Measurements from ENCODE around the gene RPS23. TPM values are rescaled to one million over a fixed set of nuclear protein-coding genes. Genes with fewer than 3 reads are reported as not detected.
A peak's percentile ranks its signal among the peaks of the same experiment; 100 is the strongest.

RPS23 gene
- total RNA-seq, 4 donors from 2014 or later = 1,596 to 2,915 (median 2,211) TPM

GRCh38 chr5:82283893-82284292, 5.7 kb upstream of the RPS23 start:
- no peak for DNase-seq
- intact Hi-C loops (cut with DNase I) = no loop called here
- H3K4me1 ChIP-seq = peaks cover 6 to 14% of the 10 kb centered on the region in 2 donors
- H3K4me3 ChIP-seq (replicated peaks in 1 of 3) = no peak overlapping the region
- no peak overlapping the region for H3K27ac ChIP-seq
- 95 to 96% methylated on average over 2 of the region's 2 CpGs for WGBS, 2 donors
- no peak for TF ChIP-seq POLR2A (IDR thresholded peaks at IDR 0.05)
- no peak for TF ChIP-seq CTCF (IDR thresholded peaks at IDR 0.05)
- H3K9me3 ChIP-seq = no peaks in the 10 kb centered on the region
- no peaks in the 10 kb centered on the region for H3K27me3 ChIP-seq
- no peaks in the 10 kb centered on the region for H3K36me3 ChIP-seq

- WGBS, 2 donors = 27 to 40% methylated on average over 19 of the region's 19 CpGs
- Histone ChIP-seq H3K27ac (peak overlapping the region; percentile 87 to 89 (median 87)), H3K36me3 (peaks cover 25 to 26% of the 10 kb centered on the region in 2 donors), H3K9me3 (no peaks in the 10 kb centered on the region), H3K4me3 (replicated peaks in 1 of 3) (peak overlapping the region; percentile 61 to 90 (median 84)), H3K27me3 (no peaks in the 10 kb centered on the region), H3K4me1 (peaks cover 17 to 19% of the 10 kb centered on the region in 2 donors)
- no peak for DNase-seq
- TF ChIP-seq CTCF (IDR thresholded peaks at IDR 0.05) = no peak
- TF ChIP-seq POLR2A (IDR thresholded peaks at IDR 0.05) = no peak
- intact Hi-C loops (cut with DNase I) = no loop called here
Measured at GRCh38 chr5:82278711-82279370, 687 bp upstream of the RPS23 start.

- Histone ChIP-seq H3K27ac (peak overlapping the region; percentile 87 to 89 (median 87)), H3K4me1 (peaks cover 17 to 19% of the 10 kb centered on the region in 2 donors), H3K4me3 (replicated peaks in 1 of 3) (peak overlapping the region; percentile 61 to 90 (median 84)), H3K36me3 (peaks cover 26 to 34% of the 10 kb centered on the region in 2 donors), H3K27me3 (no peaks in the 10 kb centered on the region), H3K9me3 (no peaks in the 10 kb centered on the region)
- no peak for DNase-seq
- intact Hi-C loops (cut with DNase I) = no loop called here
- no peak for TF ChIP-seq POLR2A (IDR thresholded peaks at IDR 0.05)
- TF ChIP-seq CTCF (IDR thresholded peaks at IDR 0.05) = no peak
- WGBS, 2 donors = 3% methylated on average over 15 of the region's 15 CpGs
Measured at GRCh38 chr5:82277613-82277986, 554 bp downstream of the RPS23 start.

- Histone ChIP-seq H3K4me1 (peaks cover 17 to 19% of the 10 kb centered on the region in 2 donors), H3K36me3 (peaks cover 26 to 34% of the 10 kb centered on the region in 2 donors), H3K9me3 (no peaks in the 10 kb centered on the region), H3K4me3 (replicated peaks in 1 of 3) (peak overlapping the region; percentile 61 to 90 (median 84)), H3K27ac (peak overlapping the region in 2 of 3 donors; percentile 87), H3K27me3 (no peaks in the 10 kb centered on the region)
- no peak for TF ChIP-seq POLR2A (IDR thresholded peaks at IDR 0.05)
- TF ChIP-seq CTCF (IDR thresholded peaks at IDR 0.05) = no peak
- intact Hi-C loops (cut with DNase I) = no loop called here
- 71% methylated on average over 11 of the region's 11 CpGs for WGBS, 2 donors
- no peak for DNase-seq
Measured at GRCh38 chr5:82276800-82277612, 1.1 kb downstream of the RPS23 start.

- WGBS, 2 donors = 95 to 97% methylated on average over 1 of the region's 1 CpG
- H3K9me3 ChIP-seq = no peaks in the 10 kb centered on the region
- H3K4me1 ChIP-seq = peaks cover 17 to 19% of the 10 kb centered on the region in 2 donors
- no peak overlapping the region for H3K4me3 ChIP-seq (replicated peaks in 1 of 3)
- H3K27me3 ChIP-seq = no peaks in the 10 kb centered on the region
- no peak for DNase-seq
- TF ChIP-seq CTCF (IDR thresholded peaks at IDR 0.05) (no peak), POLR2A (IDR thresholded peaks at IDR 0.05) (no peak)
- H3K27ac ChIP-seq = no peak overlapping the region
- intact Hi-C loops (cut with DNase I) = no loop called here
- H3K36me3 ChIP-seq = peaks cover 26 to 34% of the 10 kb centered on the region in 2 donors
Measured at GRCh38 chr5:82275216-82275664, 2.9 kb downstream of the RPS23 start.

Measured in thyroid gland (tissue), 4 donors.